Hepatocyte (in vitro differentiated cells): ENCODE data around the gene TJP2.

ENCODE experiments used
- CTCF ChIP-seq: fragments of 200-600 bp; sonication (generic); IDR thresholded peaks from 2 replicates; pipeline ENCODE4 v1.5.1; 2016; ENCODE audit warnings: antibody characterized with exemption, mild to moderate bottlenecking; ENCODE audit not compliant: poor library complexity
- EZH2 ChIP-seq: fragments of 200-600 bp; sonication (generic); IDR thresholded peaks from 2 replicates; pipeline ENCODE4 v1.6.1; 2016; ENCODE audit warnings: antibody characterized with exemption, mild to moderate bottlenecking, borderline replicate concordance
- EZH2phosphoT487 ChIP-seq: fragments of 200-600 bp; sonication (generic); IDR thresholded peaks from one replicate; pipeline ENCODE4 v1.6.1; 2018; ENCODE audit warnings: antibody characterized with exemption, mild to moderate bottlenecking, low read depth, moderate library complexity; ENCODE audit not compliant: unreplicated experiment, severe bottlenecking

GRCh38 chr9:69307446-69308205 lies 133.5 kb downstream of the TJP2 start:
- TF ChIP-seq CTCF (peak; percentile 13), EZH2phosphoT487 (no peak), EZH2 (no peak)
